Right lobe of liver (tissue), 4 donors: ENCODE data around the gene DBN1.

ENCODE experiments used
- CTCF ChIP-seq, 4 donors: fragments of 200-600 bp in 3 of 4; fragments of 450-650 bp in 1 of 4; IDR thresholded peaks; one replicate each; pipeline versions ENCODE4 v1.5.1 to v1.8.0; 2016 to 2022; ENCODE audit warnings: antibody characterized with exemption in 4 of 4, mild to moderate bottlenecking in 2 of 4
- POLR2A ChIP-seq: fragments of 450-650 bp; IDR thresholded peaks from one replicate; pipeline ENCODE4 v1.6.1; 2017; ENCODE audit warnings: antibody characterized with exemption, mild to moderate bottlenecking
- donor health status: DM: no; HTN: no; CAD: no.
- donor health status: DM: no; HTN: no; CAD: no.
- donor health status: DM: no; HTN: yes; CAD: no.

DNA sequence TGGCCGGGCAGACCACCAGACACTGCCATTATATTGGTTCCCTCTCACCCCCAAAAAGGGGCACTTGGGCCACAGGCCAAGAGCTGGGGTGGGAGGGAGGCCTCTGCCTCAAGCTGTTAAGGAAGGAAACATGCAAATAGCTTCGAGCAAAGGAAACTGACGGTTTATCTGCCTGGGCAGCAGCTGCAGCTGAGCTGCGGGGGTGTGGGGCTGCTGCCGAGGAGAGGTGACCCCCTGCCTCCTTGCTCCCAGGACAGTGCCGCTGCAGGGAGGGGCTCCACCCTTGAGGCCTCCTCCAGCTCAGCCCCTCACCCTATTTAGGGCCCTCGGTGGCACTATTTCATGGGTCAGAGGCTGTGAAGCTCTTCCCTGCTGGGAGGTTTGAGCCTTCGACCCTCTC, 35.4 kb upstream of the DBN1 start:
- no peak for TF ChIP-seq CTCF (IDR thresholded peaks at IDR 0.05)
- no peak for TF ChIP-seq POLR2A
